Measurements from ENCODE around the gene KCNQ4. TPM values are rescaled to one million over a fixed set of nuclear protein-coding genes. Genes with fewer than 3 reads are reported as not detected.
A peak's percentile ranks its signal among the peaks of the same experiment; 100 is the strongest.

Gene KCNQ4
- total and polyA plus RNA-seq, 2 donors = 2.0 to 13.1 TPM

- H3K27ac ChIP-seq (ENCODE audit: low read depth) = no peak overlapping the region
- no peaks in the 10 kb centered on the region for H3K36me3 ChIP-seq (ENCODE audit: insufficient read depth)
Measured at GRCh38 chr1:40878906-40879305, 95.3 kb downstream of the KCNQ4 start.

DNA sequence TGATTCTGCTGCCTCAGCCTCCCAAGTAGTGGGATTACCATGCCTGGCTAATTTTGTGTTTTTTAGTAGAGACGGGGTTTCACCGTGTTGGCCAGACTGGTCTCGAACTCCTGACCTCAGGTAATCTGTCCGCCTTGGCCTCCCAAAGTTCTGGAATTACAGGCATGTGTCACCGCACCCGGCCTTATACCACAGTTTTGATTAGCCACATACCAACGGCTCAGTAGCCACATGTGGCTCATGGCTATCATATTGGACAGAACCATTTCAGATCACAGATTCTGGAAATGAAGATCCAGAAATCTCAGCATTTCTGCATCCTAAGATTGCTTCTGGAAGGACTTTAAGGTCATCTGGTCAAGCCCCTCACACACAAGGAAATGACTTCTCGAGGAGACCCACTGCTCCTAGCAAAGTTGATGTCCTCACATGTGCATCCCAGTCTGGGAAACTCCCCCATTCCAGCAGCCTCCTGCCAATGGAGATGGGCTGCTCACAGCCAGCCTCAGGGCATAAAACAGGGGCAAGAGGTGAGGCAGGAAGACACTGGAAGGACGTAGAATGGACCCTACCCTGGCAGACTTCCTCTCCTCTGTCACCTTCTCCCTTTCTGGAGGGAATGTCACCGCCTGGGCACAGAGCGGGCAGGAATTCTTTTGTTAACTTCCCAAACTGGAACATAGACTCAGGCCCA, 96.0 kb downstream of the KCNQ4 start:
- WGBS = 87% methylated on average over 11 of the region's 11 CpGs

More at GRCh38 chr1:40878906-40879305, 95.3 kb downstream of the KCNQ4 start:
- H3K4me1 ChIP-seq (ENCODE audit: insufficient read depth) = no peaks in the 10 kb centered on the region
- 98% methylated on average over 2 of the region's 2 CpGs for WGBS
- H3K4me3 ChIP-seq (ENCODE audit: low read depth, low read length) = no peak overlapping the region
- no peak for DNase-seq (ENCODE audit: extremely low spot score)

GRCh38 chr1:40880813-40881549, 97.4 kb downstream of the KCNQ4 start:
- WGBS = 88% methylated on average over 6 of the region's 6 CpGs
- Histone ChIP-seq H3K36me3 (ENCODE audit: insufficient read depth) (no peaks in the 10 kb centered on the region), H3K4me3 (ENCODE audit: low read depth, low read length) (no peak overlapping the region), H3K27ac (ENCODE audit: low read depth) (no peak overlapping the region), H3K4me1 (ENCODE audit: insufficient read depth) (no peaks in the 10 kb centered on the region)
- DNase-seq (ENCODE audit: extremely low spot score) = no peak

More for the DNA sequence above, 96.0 kb downstream of the KCNQ4 start:
- Histone ChIP-seq H3K4me1 (ENCODE audit: insufficient read depth) (no peaks in the 10 kb centered on the region), H3K36me3 (ENCODE audit: insufficient read depth) (no peaks in the 10 kb centered on the region), H3K27ac (ENCODE audit: low read depth) (no peak overlapping the region), H3K4me3 (ENCODE audit: low read depth, low read length) (no peak overlapping the region)
- DNase-seq (ENCODE audit: extremely low spot score) = no peak

DNA sequence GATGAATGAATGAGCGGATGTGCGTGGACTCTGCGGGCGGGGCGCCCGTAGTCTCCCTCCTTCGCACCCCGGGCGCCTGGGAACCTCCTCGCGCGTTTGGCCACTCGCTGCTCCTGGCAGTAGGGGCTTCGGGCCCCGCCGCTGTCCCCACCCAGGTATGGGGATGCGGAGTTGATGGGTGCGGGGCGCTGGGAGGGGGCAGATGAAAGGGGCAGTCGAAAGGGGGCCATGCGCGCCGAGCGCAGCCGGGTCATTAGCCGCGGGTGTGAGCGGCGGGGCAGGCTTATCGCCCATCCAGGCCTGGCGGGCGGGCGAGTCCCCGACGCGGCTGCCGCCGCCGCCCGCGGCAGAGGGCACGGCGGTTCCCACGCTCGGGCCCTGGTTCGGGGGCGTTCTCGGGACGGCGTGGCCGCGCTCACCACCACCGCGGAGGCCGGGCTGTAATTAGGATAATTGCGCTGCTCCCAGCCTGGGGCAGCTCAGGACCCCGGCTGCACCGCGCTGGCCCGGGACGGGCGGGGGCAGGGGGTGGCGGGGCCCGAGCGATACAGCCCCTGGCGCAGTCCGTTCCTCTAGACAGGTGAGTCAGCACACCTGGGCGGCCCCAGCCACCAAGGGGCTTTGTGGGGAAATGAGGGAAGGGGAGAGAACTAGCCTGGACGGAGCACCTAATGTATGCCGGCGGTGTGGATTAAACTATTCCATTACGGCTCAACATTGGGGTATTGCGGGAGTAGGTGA, 100.6 kb downstream of the KCNQ4 start:
- no peak overlapping the region for H3K27ac ChIP-seq (ENCODE audit: low read depth)
- no peak for DNase-seq (ENCODE audit: extremely low spot score)
- no peaks in the 10 kb centered on the region for H3K4me1 ChIP-seq (ENCODE audit: insufficient read depth)
- H3K36me3 ChIP-seq (ENCODE audit: insufficient read depth) = no peaks in the 10 kb centered on the region
- WGBS = 21% methylated on average over 73 of the region's 73 CpGs
- no peak overlapping the region for H3K4me3 ChIP-seq (ENCODE audit: low read depth, low read length)

GRCh38 chr1:40886318-40887011, 102.9 kb downstream of the KCNQ4 start:
- no peak for DNase-seq (ENCODE audit: extremely low spot score)
- no peaks in the 10 kb centered on the region for H3K36me3 ChIP-seq (ENCODE audit: insufficient read depth)
- no peak overlapping the region for H3K27ac ChIP-seq (ENCODE audit: low read depth)
- WGBS = 78% methylated on average over 7 of the region's 7 CpGs
- no peak overlapping the region for H3K4me3 ChIP-seq (ENCODE audit: low read depth, low read length)
- no peaks in the 10 kb centered on the region for H3K4me1 ChIP-seq (ENCODE audit: insufficient read depth)

GRCh38 chr1:40887012-40887378, 103.4 kb downstream of the KCNQ4 start:
- no peak for DNase-seq (ENCODE audit: extremely low spot score)
- Histone ChIP-seq H3K27ac (ENCODE audit: low read depth) (no peak overlapping the region), H3K4me3 (ENCODE audit: low read depth, low read length) (no peak overlapping the region), H3K4me1 (ENCODE audit: insufficient read depth) (no peaks in the 10 kb centered on the region), H3K36me3 (ENCODE audit: insufficient read depth) (no peaks in the 10 kb centered on the region)
- WGBS = 76% methylated on average over 1 of the region's 1 CpG

DNA sequence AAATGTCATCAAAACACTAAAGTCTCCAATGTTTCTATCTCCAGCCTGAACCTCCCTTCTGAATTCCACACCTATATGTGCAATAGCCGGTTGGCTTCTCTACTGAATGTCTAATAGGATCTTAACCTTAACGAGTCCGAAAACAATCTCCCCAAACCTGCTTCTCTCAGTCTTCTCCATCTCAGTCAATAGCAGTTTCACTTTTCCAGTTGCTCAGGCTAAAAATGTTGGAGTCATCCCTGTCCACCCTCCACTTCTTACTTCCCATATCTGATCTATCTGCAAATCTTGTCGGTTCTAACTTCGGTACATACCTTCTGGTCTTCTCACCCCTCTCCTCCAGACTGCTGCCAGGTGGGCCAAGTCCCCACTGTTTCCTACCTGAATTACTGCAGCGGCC, 104.1 kb downstream of the KCNQ4 start:
- Histone ChIP-seq H3K4me3 (ENCODE audit: low read depth, low read length) (no peak overlapping the region), H3K36me3 (ENCODE audit: insufficient read depth) (no peaks in the 10 kb centered on the region), H3K27ac (ENCODE audit: low read depth) (no peak overlapping the region), H3K4me1 (ENCODE audit: insufficient read depth) (no peaks in the 10 kb centered on the region)
- DNase-seq (ENCODE audit: extremely low spot score) = no peak
- WGBS = 93% methylated on average over 6 of the region's 6 CpGs

Small RNAs within 50 kb of the gene (small RNA-seq; reads per million reads assigned to genes)
- 7.8 reads per million, percentile 93 among the genes with 10 or more reads in this experiment for gene MIR30C1
- 393 reads per million, percentile 98 among the genes with 10 or more reads in this experiment for gene MIR30E
- not detected for gene RN7SL326P

Other genes with a start within 250 kb of the KCNQ4 start
- gene RIMS3, start 118.1 kb upstream of the KCNQ4 start, total RNA-seq = 3.1 TPM
- 4.0 TPM for gene RIMS3, start 118.1 kb upstream of the KCNQ4 start, polyA plus RNA-seq
- gene NFYC, start 92.1 kb upstream of the KCNQ4 start, total RNA-seq = 43.8 TPM
- 52.3 TPM for gene NFYC, start 92.1 kb upstream of the KCNQ4 start, polyA plus RNA-seq
- 2.0 TPM for gene CITED4, start 78.6 kb downstream of the KCNQ4 start, total RNA-seq
- 8.8 TPM for gene CITED4, start 78.6 kb downstream of the KCNQ4 start, polyA plus RNA-seq
- 22.9 TPM for gene CTPS1, start 195.9 kb downstream of the KCNQ4 start, total RNA-seq
- 43.8 TPM for gene CTPS1, start 195.9 kb downstream of the KCNQ4 start, polyA plus RNA-seq
- 0.69 TPM for gene SLFNL1, start 237.9 kb downstream of the KCNQ4 start, total RNA-seq
- gene SLFNL1, start 237.9 kb downstream of the KCNQ4 start, polyA plus RNA-seq = 0.24 TPM